Measurements from ENCODE around the gene AP2A2.

Gene AP2A2

GRCh38 chr11:996681-997080, 71.0 kb downstream of the AP2A2 start:
- no peak for DNase-seq (ENCODE audit: low spot score)

DNA sequence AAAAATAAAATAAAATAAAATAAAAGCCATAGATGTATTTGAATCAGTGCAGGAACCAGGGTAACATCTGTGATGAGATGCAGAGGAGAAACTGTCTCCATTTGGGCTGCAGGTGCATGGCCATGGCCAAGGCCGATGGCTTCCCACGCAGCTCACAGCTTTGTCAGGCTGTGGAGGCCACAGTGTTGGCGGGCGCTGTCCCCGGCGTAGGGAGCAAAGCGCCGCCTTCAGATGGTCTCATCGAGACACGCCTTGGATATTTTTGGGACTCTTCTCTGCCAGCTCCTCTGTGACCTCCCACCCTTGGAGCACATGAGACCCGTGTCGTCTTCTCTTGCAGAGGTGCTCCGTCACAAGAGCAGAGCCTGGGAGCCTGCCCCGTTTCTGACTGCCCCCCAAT, 72.2 kb downstream of the AP2A2 start:
- DNase-seq (ENCODE audit: low spot score) = no peak

GRCh38 chr11:999009-999408, 73.3 kb downstream of the AP2A2 start:
- no peak for DNase-seq (ENCODE audit: low spot score)

GRCh38 chr11:1000357-1001278, 74.9 kb downstream of the AP2A2 start:
- DNase-seq (ENCODE audit: low spot score) = no peak

GRCh38 chr11:1001617-1002405, 76.1 kb downstream of the AP2A2 start:
- no peak for DNase-seq (ENCODE audit: low spot score)

GRCh38 chr11:1002406-1002984, 76.8 kb downstream of the AP2A2 start:
- no peak for DNase-seq (ENCODE audit: low spot score)

- DNase-seq (ENCODE audit: low spot score) = no peak
These were observed 77.5 kb downstream of the AP2A2 start for GRCh38 chr11:1003159-1003558.

DNA sequence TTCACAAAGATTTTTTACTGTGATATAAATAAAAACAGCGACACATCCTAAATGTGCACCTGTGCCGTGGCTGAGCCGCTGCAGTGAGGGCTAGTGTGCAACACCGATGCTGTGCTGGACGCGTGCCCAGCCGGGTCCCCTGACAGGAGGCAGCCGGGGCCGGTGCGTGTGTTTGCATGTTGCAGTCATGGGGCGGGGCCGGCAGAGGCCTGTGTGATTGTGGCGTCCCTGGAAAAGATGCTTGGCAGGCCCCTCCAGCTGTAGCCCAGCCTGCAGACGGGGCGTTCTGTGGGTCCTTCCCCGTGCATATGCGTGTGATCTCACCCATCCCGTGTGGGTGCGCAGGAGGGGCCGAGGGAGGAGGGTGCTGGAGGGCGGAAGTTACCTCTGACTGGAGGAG, 80.3 kb downstream of the AP2A2 start:
- DNase-seq (ENCODE audit: low spot score) = no peak

GRCh38 chr11:1006762-1007161, 81.1 kb downstream of the AP2A2 start:
- DNase-seq (ENCODE audit: low spot score) = no peak

DNA sequence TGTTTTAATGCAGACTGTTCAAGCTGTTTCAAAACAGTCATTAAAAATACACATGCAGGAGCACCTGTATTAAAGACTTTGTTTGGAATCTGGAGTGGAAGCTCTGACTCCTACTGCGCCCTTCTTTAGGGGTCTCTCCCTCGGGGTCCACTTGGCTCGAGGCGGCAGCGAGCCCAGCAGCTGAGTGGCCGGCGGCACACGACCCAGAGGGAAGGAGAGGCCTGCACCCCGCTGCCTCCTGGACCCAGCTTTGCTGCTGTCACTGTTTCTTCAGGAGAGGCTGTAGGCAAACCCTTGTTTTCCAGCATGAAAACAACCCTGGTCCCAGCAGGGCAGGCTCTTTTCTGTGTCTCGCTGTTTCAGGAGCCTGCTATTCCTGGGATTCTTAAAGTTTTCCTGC, 81.6 kb downstream of the AP2A2 start:
- no peak for DNase-seq (ENCODE audit: low spot score)

DNA sequence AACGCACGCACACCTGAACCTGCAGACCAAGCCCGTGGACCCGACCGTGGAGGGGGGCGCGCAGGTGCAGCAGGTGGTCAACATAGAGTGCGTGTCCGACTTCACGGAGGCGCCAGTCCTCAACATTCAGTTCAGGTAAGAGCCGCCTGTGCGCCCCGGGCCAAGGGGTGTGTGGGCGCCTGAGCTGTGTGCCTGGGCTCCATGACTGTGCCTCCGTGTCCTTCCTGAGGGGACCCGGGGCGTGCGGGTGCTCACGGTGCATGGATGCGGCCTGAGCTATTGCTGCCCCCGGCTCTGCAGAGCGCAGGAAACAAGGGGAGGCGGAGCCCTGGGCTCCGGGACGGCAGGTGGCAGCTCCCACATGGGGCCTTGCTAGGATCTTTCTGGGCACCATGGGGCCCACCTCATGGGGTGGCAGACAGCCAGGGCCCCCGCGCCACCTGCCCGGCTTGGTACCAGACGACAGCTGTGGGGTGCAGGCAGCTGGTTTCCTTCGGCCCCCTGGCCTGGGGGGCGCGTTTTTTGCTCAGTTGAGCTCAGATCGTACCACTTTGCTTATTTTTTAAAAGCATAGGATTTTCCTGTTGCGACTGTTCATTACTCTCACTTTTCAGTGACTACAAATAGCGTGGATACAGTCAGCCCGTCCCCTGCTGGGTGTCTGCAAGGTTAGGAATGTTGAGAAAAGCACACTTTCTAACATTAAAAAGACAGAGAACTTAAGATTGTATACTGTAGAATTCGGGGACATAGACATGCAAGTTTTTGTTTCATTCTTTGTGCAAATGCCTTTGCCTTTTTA, 82.5 kb downstream of the AP2A2 start:
- no peak for DNase-seq (ENCODE audit: low spot score)

DNA sequence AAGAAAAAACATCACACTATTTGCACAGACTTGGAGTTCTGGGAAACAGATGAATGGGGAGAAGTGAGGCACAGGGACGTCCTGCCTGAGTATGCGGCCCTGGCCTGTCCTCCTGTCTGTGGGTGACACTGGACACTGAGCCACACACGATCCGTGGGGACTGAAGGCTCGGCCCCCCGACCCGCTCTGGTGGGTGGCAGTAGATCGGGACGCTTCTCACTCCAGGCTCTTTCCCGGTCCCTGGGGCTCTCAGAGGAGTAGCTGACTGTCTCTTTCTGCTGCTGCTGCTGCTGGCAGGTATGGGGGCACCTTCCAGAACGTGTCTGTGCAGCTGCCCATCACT, 83.1 kb downstream of the AP2A2 start:
- DNase-seq (ENCODE audit: low spot score) = no peak

GRCh38 chr11:1009371-1009770, 83.7 kb downstream of the AP2A2 start:
- DNase-seq (ENCODE audit: low spot score) = no peak

GRCh38 chr11:1009991-1010390, 84.3 kb downstream of the AP2A2 start:
- DNase-seq (ENCODE audit: low spot score) = no peak

DNA sequence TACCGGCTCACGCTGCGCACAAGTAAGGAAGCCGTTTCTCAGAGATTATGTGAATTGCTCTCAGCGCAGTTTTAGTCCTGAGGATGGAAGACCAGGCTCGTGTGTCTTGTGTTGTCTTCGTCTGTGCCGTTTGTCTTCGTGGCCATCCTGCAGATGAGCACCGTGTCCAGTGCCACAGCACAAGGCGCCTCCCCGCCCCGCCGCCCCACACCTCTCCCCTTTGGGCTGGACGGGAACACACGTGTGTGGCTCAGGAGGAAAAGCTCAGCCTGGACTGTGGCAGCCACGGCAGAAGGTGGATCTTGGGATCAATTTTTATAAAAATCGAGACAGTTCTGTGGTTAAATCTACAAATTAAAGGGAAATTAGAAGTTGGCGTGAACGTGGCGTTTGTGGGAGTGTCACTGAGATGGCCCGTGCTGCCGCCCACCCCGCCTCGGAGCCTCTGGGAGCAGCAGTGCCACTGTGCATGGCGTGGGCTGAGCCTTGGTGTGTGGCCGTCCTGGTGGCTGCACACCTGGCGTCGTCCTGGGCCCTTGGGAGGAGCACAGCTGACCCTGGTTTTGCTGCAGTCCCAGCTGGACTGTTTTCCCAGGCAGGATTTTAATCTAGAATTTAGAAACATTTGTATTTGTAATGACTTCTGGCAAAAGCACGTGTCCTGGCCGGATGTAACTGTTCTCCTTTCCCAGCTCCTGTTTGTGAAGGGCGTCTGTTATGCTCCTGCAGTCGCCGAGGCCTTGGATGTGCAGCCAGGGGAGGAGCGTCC, 85.1 kb downstream of the AP2A2 start:
- no peak for DNase-seq (ENCODE audit: low spot score)

GRCh38 chr11:1011320-1011698, 85.6 kb downstream of the AP2A2 start:
- no peak for DNase-seq (ENCODE audit: low spot score)

GRCh38 chr11:1012291-1012690, 86.6 kb downstream of the AP2A2 start:
- DNase-seq (ENCODE audit: low spot score) = no peak

GRCh38 chr11:1012740-1013630, 87.3 kb downstream of the AP2A2 start:
- DNase-seq (ENCODE audit: low spot score) = no peak

- DNase-seq (ENCODE audit: low spot score) = no peak
These were observed 87.9 kb downstream of the AP2A2 start for GRCh38 chr11:1013631-1013935.

GRCh38 chr11:1014276-1014675, 88.6 kb downstream of the AP2A2 start:
- DNase-seq (ENCODE audit: low spot score) = no peak

DNA sequence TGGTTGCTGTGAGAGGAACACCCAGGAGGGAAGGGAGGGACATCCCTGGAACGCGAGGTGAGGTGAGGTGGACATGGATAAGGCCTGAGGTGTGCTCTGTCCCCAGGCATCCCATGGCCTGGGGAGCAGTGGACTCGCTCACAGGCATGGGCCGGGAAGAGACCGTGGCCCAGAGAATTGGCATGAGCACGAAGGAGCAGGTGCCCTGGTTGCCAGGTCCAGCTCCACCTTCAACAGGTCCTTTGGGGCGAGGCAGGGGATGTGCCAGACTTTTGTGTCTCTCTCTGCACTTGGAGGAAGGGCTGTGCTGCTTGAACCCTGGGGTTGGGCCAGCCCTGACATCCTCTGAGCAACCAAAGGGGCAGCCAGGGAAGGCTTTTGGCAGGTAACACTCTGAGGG, 89.4 kb downstream of the AP2A2 start:
- DNase-seq (ENCODE audit: low spot score) = no peak
